Ishikawa (cell line): Measurements from ENCODE around the gene HFE.

Experiments
- CEBPB ChIP-seq: IDR thresholded peaks from 2 replicates; pipeline ENCODE4 v1.6.1; 2012
- CREB1 ChIP-seq: IDR thresholded peaks from 2 replicates; pipeline ENCODE4 v1.6.1; 2012; ENCODE audit warnings: low read depth
- EGR1 ChIP-seq: IDR thresholded peaks from 2 replicates; pipeline ENCODE4 v1.6.1; 2012
- EP300 ChIP-seq: IDR thresholded peaks from 2 replicates; pipeline ENCODE4 v1.6.1; 2012; ENCODE audit warnings: borderline replicate concordance
- FOXM1 ChIP-seq: IDR thresholded peaks from 2 replicates; pipeline ENCODE4 v1.6.1; 2012; ENCODE audit warnings: low read depth, borderline replicate concordance
- MAX ChIP-seq: IDR thresholded peaks from 2 replicates; pipeline ENCODE4 v1.6.1; 2012
- NFIC ChIP-seq: IDR thresholded peaks from 2 replicates; pipeline ENCODE4 v1.6.1; 2012
- RAD21 ChIP-seq: IDR thresholded peaks from 2 replicates; pipeline ENCODE4 v1.6.1; 2012; ENCODE audit warnings: low read depth
- REST ChIP-seq: IDR thresholded peaks from 2 replicates; pipeline ENCODE4 v1.6.1; 2012; ENCODE audit warnings: low read depth, mild to moderate bottlenecking
- TAF1 ChIP-seq: IDR thresholded peaks from 2 replicates; pipeline ENCODE4 v1.6.1; 2012; ENCODE audit warnings: low read depth, mild to moderate bottlenecking
- TCF12 ChIP-seq: IDR thresholded peaks from 2 replicates; pipeline ENCODE4 v1.6.1; 2012; ENCODE audit warnings: low read depth
- TEAD4 ChIP-seq: IDR thresholded peaks from 2 replicates; pipeline ENCODE4 v1.6.1; 2012
- USF1 ChIP-seq: IDR thresholded peaks from 2 replicates; pipeline ENCODE4 v1.6.1; 2012
- YY1 ChIP-seq: IDR thresholded peaks from 2 replicates; pipeline ENCODE4 v1.6.1; 2012; ENCODE audit warnings: low read depth
- ZBTB7A ChIP-seq: IDR thresholded peaks from 2 replicates; pipeline ENCODE4 v1.6.1; 2012; ENCODE audit warnings: low read depth

Gene HFE

GRCh38 chr6:26123675-26123946 is 36.4 kb downstream of the HFE start:
- TF ChIP-seq CEBPB (peak; percentile 3; the same call in 1 of the 2 replicates), TCF12 (peak; percentile 8; the same call in 1 of the 2 replicates), ZBTB7A (no peak), TAF1 (peak; percentile 53), EP300 (no peak; the same call in 1 of the 2 replicates), RAD21 (no peak), MAX (peak; percentile 35; the same call in 1 of the 2 replicates)

- no peak for TF ChIP-seq USF1
- peak; percentile 83 for TF ChIP-seq YY1
- no peak for TF ChIP-seq ZBTB7A
- TF ChIP-seq CEBPB, result peak; percentile 36; the same call in 1 of the 2 replicates
- TF ChIP-seq CREB1, result peak; percentile 13; the same call in 1 of the 2 replicates
- peak; percentile 66 for TF ChIP-seq MAX
- peak; percentile 71 for TF ChIP-seq TAF1
These were observed 36.9 kb downstream of the HFE start for GRCh38 chr6:26123947-26124780.

- TF ChIP-seq TCF12, result no peak
- no peak for TF ChIP-seq YY1
- no peak for TF ChIP-seq TEAD4
- TF ChIP-seq ZBTB7A, result no peak
- no peak for TF ChIP-seq REST
- TF ChIP-seq EP300, result no peak
- no peak for TF ChIP-seq CEBPB
- no peak for TF ChIP-seq TAF1
- no peak for TF ChIP-seq USF1
- TF ChIP-seq CREB1, result no peak
- no peak for TF ChIP-seq MAX
These were observed 37.8 kb downstream of the HFE start for GRCh38 chr6:26124781-26125685.

- TF ChIP-seq NFIC (no peak), EP300 (no peak), EGR1 (no peak), CREB1 (no peak), ZBTB7A (no peak), MAX (no peak), RAD21 (no peak), REST (no peak), TEAD4 (no peak), YY1 (no peak), USF1 (no peak), TCF12 (no peak), TAF1 (no peak), FOXM1 (no peak), CEBPB (no peak)
These were observed 39.4 kb downstream of the HFE start for GRCh38 chr6:26126394-26127235.
